Nephron (organoid): ENCODE measurements around the gene MAP2K2.
A peak's percentile ranks its signal among the peaks of the same experiment; 100 is the strongest.

Source experiments
- H3K27ac Mint-ChIP-seq, 3 experiments: 2 replicates each; pipeline ENCODE4 v1.8.0; 2020; ENCODE audit warnings: mixed read lengths in 3 of 3, mild to moderate bottlenecking in 2 of 3, moderate library complexity in 1 of 3
- H3K27me3 Mint-ChIP-seq: 2 replicates; pipeline ENCODE4 v1.8.0; 2021; ENCODE audit warnings: low read depth, mild to moderate bottlenecking, moderate library complexity, mixed read lengths
- H3K36me3 Mint-ChIP-seq: 2 replicates; pipeline ENCODE4 v1.8.0; 2020; ENCODE audit warnings: low read depth, mixed read lengths
- H3K4me1 Mint-ChIP-seq: 2 replicates; pipeline ENCODE4 v1.8.0; 2020; ENCODE audit warnings: mixed read lengths
- H3K4me3 Mint-ChIP-seq, 3 experiments: 2 replicates each; pipeline ENCODE4 v1.8.0; 2020; ENCODE audit warnings: mild to moderate bottlenecking in 3 of 3, mixed read lengths in 3 of 3, moderate library complexity in 2 of 3
- H3K9me3 Mint-ChIP-seq: 2 replicates; pipeline ENCODE4 v1.8.0; 2020; ENCODE audit warnings: mixed read lengths
- CTCF ChIP-seq, 3 experiments: fragments of 200-600 bp; sonication (generic); IDR thresholded peaks; one replicate each; pipeline ENCODE4 v1.5.0; 2021; ENCODE audit warnings: antibody characterized with exemption in 3 of 3; ENCODE audit not compliant: unreplicated experiment in 3 of 3

MAP2K2 gene

GRCh38 chr19:4115050-4115817 is 8.7 kb downstream of the MAP2K2 start:
- H3K4me3 Mint-ChIP-seq: no peak overlapping the region
- H3K27ac Mint-ChIP-seq: no peak overlapping the region
- H3K27me3 Mint-ChIP-seq: no peaks in the 10 kb centered on the region
- H3K4me1 Mint-ChIP-seq: no peaks in the 10 kb centered on the region
- no peaks in the 10 kb centered on the region for H3K9me3 Mint-ChIP-seq
- peaks cover 57% of the 10 kb centered on the region for H3K36me3 Mint-ChIP-seq
- TF ChIP-seq CTCF (IDR thresholded peaks at IDR 0.05; ENCODE audit: unreplicated experiment in 3 of 3): no peak

GRCh38 chr19:4114181-4114580 is 9.7 kb downstream of the MAP2K2 start:
- H3K27ac Mint-ChIP-seq: no peak overlapping the region
- H3K4me1 Mint-ChIP-seq: no peaks in the 10 kb centered on the region
- H3K36me3 Mint-ChIP-seq: peaks cover 64% of the 10 kb centered on the region
- TF ChIP-seq CTCF (IDR thresholded peaks at IDR 0.05; ENCODE audit: unreplicated experiment in 3 of 3): no peak
- no peaks in the 10 kb centered on the region for H3K9me3 Mint-ChIP-seq
- H3K27me3 Mint-ChIP-seq: no peaks in the 10 kb centered on the region
- no peak overlapping the region for H3K4me3 Mint-ChIP-seq

- H3K27ac Mint-ChIP-seq: peak overlapping the region in 1 of 3 experiments; percentile 10
- no peak overlapping the region for H3K4me3 Mint-ChIP-seq
- H3K9me3 Mint-ChIP-seq: no peaks in the 10 kb centered on the region
- no peaks in the 10 kb centered on the region for H3K4me1 Mint-ChIP-seq
- peaks cover 71% of the 10 kb centered on the region for H3K36me3 Mint-ChIP-seq
- TF ChIP-seq CTCF (IDR thresholded peaks at IDR 0.05; ENCODE audit: unreplicated experiment in 3 of 3): no peak
- H3K27me3 Mint-ChIP-seq: no peaks in the 10 kb centered on the region
Measured at GRCh38 chr19:4113398-4114088, 10.4 kb downstream of the MAP2K2 start.

- H3K27ac Mint-ChIP-seq: peak overlapping the region in 1 of 3 experiments; percentile 66
- no peaks in the 10 kb centered on the region for H3K9me3 Mint-ChIP-seq
- H3K36me3 Mint-ChIP-seq: peaks cover 73% of the 10 kb centered on the region
- H3K27me3 Mint-ChIP-seq: no peaks in the 10 kb centered on the region
- no peak overlapping the region for H3K4me3 Mint-ChIP-seq
- H3K4me1 Mint-ChIP-seq: no peaks in the 10 kb centered on the region
- TF ChIP-seq CTCF (IDR thresholded peaks at IDR 0.05; ENCODE audit: unreplicated experiment in 3 of 3): no peak
Measured at GRCh38 chr19:4112367-4112766, 11.6 kb downstream of the MAP2K2 start.

- TF ChIP-seq CTCF (IDR thresholded peaks at IDR 0.05; ENCODE audit: unreplicated experiment in 3 of 3): no peak
- H3K27ac Mint-ChIP-seq: no peak overlapping the region
- H3K27me3 Mint-ChIP-seq: no peaks in the 10 kb centered on the region
- peaks cover 83% of the 10 kb centered on the region for H3K36me3 Mint-ChIP-seq
- H3K4me1 Mint-ChIP-seq: no peaks in the 10 kb centered on the region
- no peaks in the 10 kb centered on the region for H3K9me3 Mint-ChIP-seq
- no peak overlapping the region for H3K4me3 Mint-ChIP-seq
Measured at GRCh38 chr19:4109626-4109945, 14.3 kb downstream of the MAP2K2 start.
